ENCODE measurements around the gene FAM131A.

The FAM131A gene

DNA sequence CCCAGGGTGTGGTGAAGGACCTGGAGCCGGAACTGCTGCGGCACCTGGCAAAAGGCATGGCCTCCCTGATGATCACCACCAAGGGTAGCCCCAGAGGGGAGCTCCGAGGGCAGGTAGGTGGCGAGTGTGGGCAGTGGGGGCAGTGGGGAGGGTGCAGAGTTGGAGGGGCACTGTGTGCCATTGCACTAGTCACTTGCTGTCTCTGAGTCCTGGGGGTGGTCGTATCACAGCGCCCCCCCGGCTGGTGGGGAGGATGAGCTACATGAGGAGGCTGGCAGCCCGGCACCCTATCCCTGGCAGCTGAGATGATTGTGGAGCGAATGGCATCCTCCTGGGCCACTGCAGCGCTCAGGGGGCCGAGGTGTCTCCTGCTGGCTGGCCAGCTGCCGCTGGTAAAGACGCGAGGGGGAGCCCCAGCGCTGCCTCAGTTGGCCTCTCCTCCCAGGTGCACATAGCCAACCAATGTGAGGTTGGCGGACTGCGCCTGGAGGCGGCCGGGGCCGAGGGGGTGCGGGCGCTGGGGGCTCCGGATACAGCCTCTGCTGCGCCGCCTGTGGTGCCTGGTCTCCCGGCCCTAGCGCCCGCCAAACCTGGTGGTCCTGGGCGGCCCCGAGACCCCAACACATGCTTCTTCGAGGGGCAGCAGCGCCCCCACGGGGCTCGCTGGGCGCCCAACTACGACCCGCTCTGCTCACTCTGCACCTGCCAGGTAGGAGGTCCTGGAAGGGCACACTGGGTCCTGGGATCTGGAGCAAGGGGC is 48.8 kb downstream of the FAM131A start:
- H3K27ac ChIP-seq: no peak overlapping the region

GRCh38 chr3:184387174-184387714 is 49.8 kb downstream of the FAM131A start:
- Histone ChIP-seq H3K9me3 (no peaks in the 10 kb centered on the region), H3K27ac (no peak overlapping the region), H3K27me3 (peaks cover 80% of the 10 kb centered on the region), H3K4me3 (ENCODE audit: low read depth in 1 of 2, low read length in 1 of 2) (no peak overlapping the region), H3K36me3 (no peaks in the 10 kb centered on the region), H3K4me1 (ENCODE audit: control insufficient read depth in 1 of 2, insufficient read depth in 1 of 2, low read depth in 1 of 2, low read length in 1 of 2) (no peaks in the 10 kb centered on the region)
- TF ChIP-seq, protein P1, sequence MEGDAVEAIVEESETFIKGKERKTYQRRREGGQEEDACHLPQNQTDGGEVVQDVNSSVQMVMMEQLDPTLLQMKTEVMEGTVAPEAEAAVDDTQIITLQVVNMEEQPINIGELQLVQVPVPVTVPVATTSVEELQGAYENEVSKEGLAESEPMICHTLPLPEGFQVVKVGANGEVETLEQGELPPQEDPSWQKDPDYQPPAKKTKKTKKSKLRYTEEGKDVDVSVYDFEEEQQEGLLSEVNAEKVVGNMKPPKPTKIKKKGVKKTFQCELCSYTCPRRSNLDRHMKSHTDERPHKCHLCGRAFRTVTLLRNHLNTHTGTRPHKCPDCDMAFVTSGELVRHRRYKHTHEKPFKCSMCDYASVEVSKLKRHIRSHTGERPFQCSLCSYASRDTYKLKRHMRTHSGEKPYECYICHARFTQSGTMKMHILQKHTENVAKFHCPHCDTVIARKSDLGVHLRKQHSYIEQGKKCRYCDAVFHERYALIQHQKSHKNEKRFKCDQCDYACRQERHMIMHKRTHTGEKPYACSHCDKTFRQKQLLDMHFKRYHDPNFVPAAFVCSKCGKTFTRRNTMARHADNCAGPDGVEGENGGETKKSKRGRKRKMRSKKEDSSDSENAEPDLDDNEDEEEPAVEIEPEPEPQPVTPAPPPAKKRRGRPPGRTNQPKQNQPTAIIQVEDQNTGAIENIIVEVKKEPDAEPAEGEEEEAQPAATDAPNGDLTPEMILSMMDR (IDR thresholded peaks at IDR 0.05): no peak

More for the DNA sequence above, 48.8 kb downstream of the FAM131A start:
- Histone ChIP-seq H3K9me3 (no peaks in the 10 kb centered on the region), H3K27me3 (peaks cover 88% of the 10 kb centered on the region), H3K36me3 (no peaks in the 10 kb centered on the region), H3K4me1 (ENCODE audit: control insufficient read depth in 1 of 2, insufficient read depth in 1 of 2, low read depth in 1 of 2, low read length in 1 of 2) (peaks cover 3 to 4% of the 10 kb centered on the region in 2 experiments), H3K4me3 (ENCODE audit: low read depth in 1 of 2, low read length in 1 of 2) (no peak overlapping the region)
- TF ChIP-seq, protein P1 (IDR thresholded peaks at IDR 0.05): no peak

GRCh38 chr3:184388164-184388935 is 51.0 kb downstream of the FAM131A start:
- TF ChIP-seq, protein P1 (IDR thresholded peaks at IDR 0.05): no peak
- no peak overlapping the region for H3K27ac ChIP-seq
- H3K36me3 ChIP-seq: no peaks in the 10 kb centered on the region

GRCh38 chr3:184388936-184389230 is 51.5 kb downstream of the FAM131A start:
- Histone ChIP-seq H3K4me3 (ENCODE audit: low read depth in 1 of 2, low read length in 1 of 2) (no peak overlapping the region), H3K27ac (no peak overlapping the region), H3K36me3 (no peaks in the 10 kb centered on the region), H3K9me3 (no peaks in the 10 kb centered on the region), H3K27me3 (peaks cover 66% of the 10 kb centered on the region), H3K4me1 (ENCODE audit: control insufficient read depth in 1 of 2, insufficient read depth in 1 of 2, low read depth in 1 of 2, low read length in 1 of 2) (no peaks in the 10 kb centered on the region)
- TF ChIP-seq, protein P1 (IDR thresholded peaks at IDR 0.05): no peak

More at GRCh38 chr3:184388164-184388935, 51.0 kb downstream of the FAM131A start:
- Histone ChIP-seq H3K27me3 (peaks cover 69% of the 10 kb centered on the region), H3K4me3 (ENCODE audit: low read depth in 1 of 2, low read length in 1 of 2) (no peak overlapping the region), H3K4me1 (ENCODE audit: control insufficient read depth in 1 of 2, insufficient read depth in 1 of 2, low read depth in 1 of 2, low read length in 1 of 2) (no peaks in the 10 kb centered on the region), H3K9me3 (no peaks in the 10 kb centered on the region)

DNA sequence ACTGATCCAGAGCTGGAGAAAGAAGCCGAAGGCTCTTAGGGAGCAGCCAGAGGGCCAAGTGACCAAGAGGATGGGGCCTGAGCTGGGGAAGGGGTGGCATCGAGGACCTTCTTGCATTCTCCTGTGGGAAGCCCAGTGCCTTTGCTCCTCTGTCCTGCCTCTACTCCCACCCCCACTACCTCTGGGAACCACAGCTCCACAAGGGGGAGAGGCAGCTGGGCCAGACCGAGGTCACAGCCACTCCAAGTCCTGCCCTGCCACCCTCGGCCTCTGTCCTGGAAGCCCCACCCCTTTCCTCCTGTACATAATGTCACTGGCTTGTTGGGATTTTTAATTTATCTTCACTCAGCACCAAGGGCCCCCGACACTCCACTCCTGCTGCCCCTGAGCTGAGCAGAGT is 52.0 kb downstream of the FAM131A start:
- Histone ChIP-seq H3K4me3 (ENCODE audit: low read depth in 1 of 2, low read length in 1 of 2) (no peak overlapping the region), H3K4me1 (ENCODE audit: control insufficient read depth in 1 of 2, insufficient read depth in 1 of 2, low read depth in 1 of 2, low read length in 1 of 2) (no peaks in the 10 kb centered on the region), H3K36me3 (no peaks in the 10 kb centered on the region), H3K27me3 (peaks cover 60% of the 10 kb centered on the region), H3K9me3 (no peaks in the 10 kb centered on the region), H3K27ac (no peak overlapping the region)
- TF ChIP-seq, protein P1 (IDR thresholded peaks at IDR 0.05): no peak
